ENCODE measurements around the gene DYRK4. TPM values are rescaled to one million over a fixed set of nuclear protein-coding genes. Genes with fewer than 3 reads are reported as not detected.

The DYRK4 gene
- total RNA-seq, 1 donor from 2014 or later = 14.9 TPM

DNA sequence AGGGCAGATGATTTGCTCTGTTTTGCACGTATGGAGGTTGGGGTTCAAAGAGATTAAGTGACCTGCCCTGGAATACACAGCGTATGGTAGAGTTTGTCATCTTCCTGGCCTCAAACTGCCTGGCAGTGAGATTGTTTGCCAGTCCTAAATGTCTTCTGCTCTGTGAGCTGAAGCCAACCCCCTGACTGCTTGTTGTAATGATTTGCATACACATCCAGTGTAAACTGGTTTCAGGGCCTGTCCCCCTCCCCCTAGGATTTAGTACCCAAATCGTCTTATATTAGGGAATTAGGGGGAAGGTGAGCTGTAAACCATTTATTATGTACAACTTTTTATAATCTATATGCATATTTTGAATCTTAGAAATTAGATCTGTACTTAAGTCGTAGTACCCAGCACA lies 48.5 kb downstream of the DYRK4 start:
- DNase-seq (ENCODE audit: low spot score) = no peak

GRCh38 chr12:4615667-4616066 lies 53.7 kb downstream of the DYRK4 start:
- no peak for DNase-seq (ENCODE audit: low spot score)

GRCh38 chr12:4621511-4621910 lies 59.5 kb downstream of the DYRK4 start:
- DNase-seq (ENCODE audit: low spot score) = no peak

- no peak for DNase-seq (ENCODE audit: low spot score)
These were observed 64.5 kb downstream of the DYRK4 start for GRCh38 chr12:4626543-4626942.

DNA sequence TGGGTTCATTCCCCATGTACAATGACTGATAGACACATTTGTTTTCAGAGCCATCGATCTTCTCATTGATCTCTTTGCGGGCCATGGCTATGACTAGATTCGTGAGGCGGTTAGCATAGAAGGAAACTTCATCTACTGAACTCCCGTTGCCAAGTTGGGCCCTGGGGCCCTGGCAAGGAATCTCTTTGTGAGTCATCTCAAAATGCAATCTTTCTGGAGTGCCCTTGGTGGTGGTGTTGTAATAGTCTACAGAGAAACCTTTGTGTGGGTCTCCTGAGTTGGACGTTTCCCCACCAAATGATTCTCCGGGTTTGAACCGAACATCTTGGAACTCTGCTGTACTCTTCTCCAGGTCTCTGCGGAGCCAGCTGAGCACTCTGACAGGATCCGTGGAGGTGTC lies 66.4 kb downstream of the DYRK4 start:
- DNase-seq (ENCODE audit: low spot score) = no peak

DNA sequence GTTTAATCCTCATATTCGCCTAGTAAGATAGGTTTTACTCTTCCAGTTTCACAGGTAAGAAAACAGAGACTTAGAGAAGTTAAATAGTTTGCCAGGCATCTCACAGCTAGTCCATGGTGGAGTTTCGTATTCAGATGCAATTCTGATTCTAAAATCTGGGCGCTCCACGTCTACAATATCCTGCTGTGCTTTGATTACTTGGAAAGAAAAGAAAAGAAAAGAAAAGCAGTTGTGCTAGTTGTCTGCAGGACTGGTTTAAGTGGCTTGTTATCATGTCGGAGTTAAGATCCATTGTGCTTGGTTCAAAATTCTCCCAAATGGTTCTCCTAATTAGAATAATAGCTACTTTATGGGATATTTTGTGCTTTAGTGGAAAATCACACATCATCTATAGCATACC lies 68.3 kb downstream of the DYRK4 start:
- DNase-seq (ENCODE audit: low spot score) = no peak

DNA sequence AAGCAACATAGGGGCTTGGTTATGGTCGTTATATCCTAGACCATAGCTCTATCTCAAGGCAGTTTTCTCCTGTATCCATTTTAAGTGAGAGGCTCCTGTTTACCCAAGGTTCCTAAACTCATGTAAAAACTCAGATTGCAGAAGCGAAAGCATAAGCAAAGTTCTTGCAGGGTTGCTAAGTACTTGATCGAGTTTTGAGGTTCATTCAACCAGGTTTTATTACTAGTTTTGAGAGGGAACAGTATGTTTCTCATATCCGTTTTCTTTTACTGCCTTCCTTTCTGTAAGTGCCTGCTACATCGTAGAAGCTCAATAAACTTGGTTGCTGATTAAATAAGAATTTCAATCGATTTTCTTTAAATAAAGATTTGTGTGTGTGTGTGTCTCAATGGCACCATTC lies 81.7 kb downstream of the DYRK4 start:
- no peak for DNase-seq (ENCODE audit: low spot score)

DNA sequence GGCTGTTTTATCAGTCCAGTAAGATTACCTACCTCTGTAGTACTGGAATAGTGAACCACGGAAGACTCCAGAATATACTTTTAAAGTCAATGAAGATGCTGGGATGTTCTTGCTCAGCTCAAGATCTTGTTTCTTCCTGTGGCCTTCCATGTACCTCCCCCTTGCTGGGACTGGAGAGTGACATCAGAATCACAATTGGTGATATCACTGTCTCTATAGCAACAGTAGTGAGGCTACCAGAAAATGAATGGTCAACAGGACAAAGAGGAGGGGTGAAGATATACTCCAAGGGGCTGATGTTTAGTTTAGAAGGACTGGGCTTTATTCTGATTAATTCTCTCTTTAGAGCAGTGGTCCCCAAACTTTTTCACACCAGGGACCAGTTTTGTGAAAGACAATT lies 83.0 kb downstream of the DYRK4 start:
- no peak for DNase-seq (ENCODE audit: low spot score)

GRCh38 chr12:4648104-4648500 lies 86.1 kb downstream of the DYRK4 start:
- no peak for DNase-seq (ENCODE audit: low spot score)

DNA sequence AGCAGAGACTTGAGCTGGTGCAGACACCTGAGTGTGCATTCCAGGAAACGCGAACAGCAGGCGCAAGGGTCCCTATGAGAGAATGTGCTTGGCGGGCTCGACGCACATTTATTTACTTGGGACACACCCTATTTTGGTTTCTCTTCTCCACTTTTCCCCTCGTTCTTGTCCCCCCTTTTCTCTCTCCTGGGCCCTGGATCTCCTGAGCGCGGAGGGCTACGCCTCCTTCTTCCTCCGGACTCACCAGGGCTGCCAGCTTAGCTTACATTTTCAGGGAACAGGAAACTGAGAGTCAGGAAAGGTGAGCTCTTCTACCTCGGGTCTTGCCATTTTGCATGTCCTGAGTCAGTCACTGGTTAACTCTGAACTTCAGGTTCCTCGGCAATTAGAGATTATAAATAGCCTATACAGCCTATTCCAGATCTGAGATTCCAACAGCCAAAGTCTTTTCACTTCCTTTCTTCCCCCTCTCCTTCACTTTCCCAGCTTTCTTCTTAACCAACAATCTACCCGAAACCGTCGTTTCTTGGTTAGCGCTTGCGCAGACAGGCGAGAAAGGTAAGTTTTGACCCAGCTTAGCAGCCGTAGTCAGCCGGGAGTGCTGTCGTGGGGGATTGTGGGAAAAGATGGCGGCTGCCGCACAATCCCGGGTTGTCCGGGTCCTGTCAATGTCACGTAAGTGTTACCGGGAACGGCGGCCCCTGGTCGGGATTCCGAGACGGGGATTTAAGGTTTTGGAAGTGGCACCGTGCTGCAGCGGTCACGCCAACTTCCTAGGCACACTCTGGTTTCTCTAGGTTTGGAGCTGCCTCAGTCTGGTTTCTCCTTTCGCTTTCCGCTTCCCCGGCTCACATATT lies 86.7 kb downstream of the DYRK4 start, which contains the start of the genes AKAP3 and NDUFA9:
Gene AKAP3, minus strand, starts transcription at position 551 of the 857 bp plus-strand sequence. CDS start 10,855 bp downstream, outside the sequence.
Gene NDUFA9, plus strand, starts transcription at position 614 of the 857 bp plus-strand sequence. Its CDS starts 13 bp downstream, at position 627.
- peak; percentile 93 for DNase-seq (ENCODE audit: low spot score)

DNA sequence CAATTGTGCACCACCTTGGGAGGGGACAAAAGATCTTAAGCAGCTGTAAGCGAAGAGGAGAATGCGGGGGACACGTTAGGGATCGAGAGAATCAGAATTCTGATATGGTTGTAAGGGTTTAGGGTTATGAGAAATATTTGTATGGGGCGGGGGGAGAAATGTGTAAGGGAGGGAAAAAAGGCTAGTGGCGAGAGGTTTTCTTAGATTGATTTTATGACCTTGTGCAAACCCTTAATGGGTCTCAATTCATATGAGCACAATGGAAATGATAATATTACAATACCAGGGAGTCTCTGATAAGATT lies 87.3 kb downstream of the DYRK4 start:
- no peak for DNase-seq (ENCODE audit: low spot score)

DNA sequence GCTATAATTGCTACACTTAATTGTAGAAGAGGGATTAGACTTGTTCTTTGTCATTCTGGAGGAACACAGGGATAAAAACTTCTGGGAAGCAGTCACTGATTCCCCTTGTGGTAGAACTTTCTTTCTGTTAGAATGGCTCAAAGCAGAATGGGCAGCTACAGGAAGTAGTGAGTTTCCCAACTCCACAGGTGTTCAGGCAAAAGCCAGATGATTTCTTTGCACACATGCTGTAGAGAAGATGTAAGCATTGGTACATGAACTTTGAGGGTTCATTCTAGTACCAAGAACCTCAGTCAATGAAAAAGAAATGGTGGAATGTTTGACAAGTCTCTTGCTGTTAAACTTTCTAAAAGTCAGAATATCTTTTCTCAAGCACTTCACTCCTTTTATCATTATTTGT lies 91.2 kb downstream of the DYRK4 start:
- no peak for DNase-seq (ENCODE audit: low spot score)

- no peak for DNase-seq (ENCODE audit: low spot score)
These were observed 91.7 kb downstream of the DYRK4 start for GRCh38 chr12:4653691-4654090.

Other genes with a start within 250 kb of the DYRK4 start
- 13.8 TPM for gene TIGAR, start 241.0 kb upstream of the DYRK4 start, total RNA-seq
- not detected for gene FGF23, start 182.5 kb upstream of the DYRK4 start, total RNA-seq
- gene FGF6, start 116.4 kb upstream of the DYRK4 start, total RNA-seq = not detected
- 1.1 TPM for gene RAD51AP1, start 23.3 kb upstream of the DYRK4 start, total RNA-seq
- 0.26 TPM for gene AKAP3, start 86.8 kb downstream of the DYRK4 start, total RNA-seq
- gene NDUFA9, start 86.9 kb downstream of the DYRK4 start, total RNA-seq = 63.2 TPM
- 1.2 TPM for gene GALNT8, start 158.2 kb downstream of the DYRK4 start, total RNA-seq